ENCODE results near the gene CD7. TPM values are rescaled to one million over a fixed set of nuclear protein-coding genes. Genes with fewer than 3 reads are reported as not detected.

The CD7 gene
- total RNA-seq, 1 donor from 2014 or later = 0.27 TPM

GRCh38 chr17:82354804-82355308 is 37.4 kb upstream of the CD7 start:
- H3K27me3 Mint-ChIP-seq (ENCODE audit: unreplicated experiment) = peaks cover 6% of the 10 kb centered on the region
- DNase-seq = no peak
- H3K27ac Mint-ChIP-seq (ENCODE audit: unreplicated experiment) = no peak overlapping the region
- TF ChIP-seq CTCF (IDR thresholded peaks at IDR 0.05; ENCODE audit: partially characterized antibody, unreplicated experiment) = no peak
- no peak overlapping the region for H3K4me3 Mint-ChIP-seq (ENCODE audit: unreplicated experiment)
- H3K4me1 Mint-ChIP-seq (ENCODE audit: low read depth, unreplicated experiment) = peaks cover 2% of the 10 kb centered on the region
- no peaks in the 10 kb centered on the region for H3K9me3 Mint-ChIP-seq (ENCODE audit: unreplicated experiment)
- H3K36me3 Mint-ChIP-seq (ENCODE audit: unreplicated experiment) = no peaks in the 10 kb centered on the region

GRCh38 chr17:82353484-82353883 is 36.1 kb upstream of the CD7 start:
- Mint-ChIP-seq H3K27me3 (ENCODE audit: unreplicated experiment) (peaks cover 6% of the 10 kb centered on the region), H3K4me1 (ENCODE audit: low read depth, unreplicated experiment) (peaks cover 2% of the 10 kb centered on the region), H3K36me3 (ENCODE audit: unreplicated experiment) (no peaks in the 10 kb centered on the region), H3K27ac (ENCODE audit: unreplicated experiment) (no peak overlapping the region), H3K4me3 (ENCODE audit: unreplicated experiment) (no peak overlapping the region), H3K9me3 (ENCODE audit: unreplicated experiment) (no peaks in the 10 kb centered on the region)
- no peak for TF ChIP-seq CTCF (IDR thresholded peaks at IDR 0.05; ENCODE audit: partially characterized antibody, unreplicated experiment)
- DNase-seq = no peak

- Mint-ChIP-seq H3K4me1 (ENCODE audit: low read depth, unreplicated experiment) (no peaks in the 10 kb centered on the region), H3K9me3 (ENCODE audit: unreplicated experiment) (no peaks in the 10 kb centered on the region), H3K27me3 (ENCODE audit: unreplicated experiment) (peaks cover 6% of the 10 kb centered on the region), H3K4me3 (ENCODE audit: unreplicated experiment) (no peak overlapping the region), H3K27ac (ENCODE audit: unreplicated experiment) (no peak overlapping the region), H3K36me3 (ENCODE audit: unreplicated experiment) (no peaks in the 10 kb centered on the region)
- peak; percentile 90 for DNase-seq
- TF ChIP-seq CTCF (IDR thresholded peaks at IDR 0.05; ENCODE audit: partially characterized antibody, unreplicated experiment) = peak; percentile 98
Observed at GRCh38 chr17:82351713-82352488, 34.5 kb upstream of the CD7 start.

GRCh38 chr17:82351254-82351712 is 33.9 kb upstream of the CD7 start:
- no peak for TF ChIP-seq CTCF (IDR thresholded peaks at IDR 0.05; ENCODE audit: partially characterized antibody, unreplicated experiment)
- no peaks in the 10 kb centered on the region for H3K36me3 Mint-ChIP-seq (ENCODE audit: unreplicated experiment)
- H3K4me1 Mint-ChIP-seq (ENCODE audit: low read depth, unreplicated experiment) = no peaks in the 10 kb centered on the region
- peaks cover 8% of the 10 kb centered on the region for H3K27me3 Mint-ChIP-seq (ENCODE audit: unreplicated experiment)
- H3K9me3 Mint-ChIP-seq (ENCODE audit: unreplicated experiment) = no peaks in the 10 kb centered on the region
- no peak overlapping the region for H3K4me3 Mint-ChIP-seq (ENCODE audit: unreplicated experiment)
- no peak for DNase-seq
- no peak overlapping the region for H3K27ac Mint-ChIP-seq (ENCODE audit: unreplicated experiment)
